NCI-H526 treated with DMSO at 0.1 percent for 48 hours (cell line): ENCODE measurements around the gene KRTAP10-5.

Experiments
- DNase-seq: peaks from one replicate; lab custom pipeline; 2025; lab: John Stamatoyannopoulos, UW

The KRTAP10-5 gene

GRCh38 chr21:44529503-44530125 lies 50.8 kb downstream of the KRTAP10-5 start:
- DNase-seq: no peak
